Loucy (cell line): ENCODE results near the gene MBNL2.

Experiments
- EZH2phosphoT487 ChIP-seq: fragments of 200-600 bp; IDR thresholded peaks from 2 replicates; pipeline ENCODE4 v1.6.1; 2018; ENCODE audit warnings: antibody characterized with exemption, mild to moderate bottlenecking, moderate library complexity, borderline replicate concordance
- TF ChIP-seq, protein P1 (sequence below): fragments of 200-600 bp; sonication (generic); conservative IDR thresholded peaks from 2 replicates; pipeline ENCODE4 v1.5.1; 2014; ENCODE audit warnings: mild to moderate bottlenecking, antibody characterized with exemption, low read length

DNA sequence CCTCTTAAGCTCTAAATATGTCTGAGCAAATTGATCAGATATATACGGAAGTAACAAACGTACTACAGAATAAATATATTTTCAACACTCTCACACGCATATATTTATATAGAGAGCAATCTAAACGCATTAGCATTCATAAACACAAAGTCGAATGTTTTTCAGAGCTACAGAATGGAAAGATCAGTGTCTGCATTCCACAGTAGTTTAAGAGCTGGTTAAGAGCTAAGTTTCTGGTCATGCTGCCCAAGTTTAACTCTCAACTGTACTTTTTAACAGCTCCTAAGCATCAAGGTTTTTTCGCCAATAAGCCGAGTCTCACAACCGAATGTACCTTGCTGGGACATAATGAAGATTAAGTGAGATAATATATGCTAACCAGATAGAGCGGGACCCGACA is 175.1 kb downstream of the MBNL2 start:
- TF ChIP-seq, protein P1, sequence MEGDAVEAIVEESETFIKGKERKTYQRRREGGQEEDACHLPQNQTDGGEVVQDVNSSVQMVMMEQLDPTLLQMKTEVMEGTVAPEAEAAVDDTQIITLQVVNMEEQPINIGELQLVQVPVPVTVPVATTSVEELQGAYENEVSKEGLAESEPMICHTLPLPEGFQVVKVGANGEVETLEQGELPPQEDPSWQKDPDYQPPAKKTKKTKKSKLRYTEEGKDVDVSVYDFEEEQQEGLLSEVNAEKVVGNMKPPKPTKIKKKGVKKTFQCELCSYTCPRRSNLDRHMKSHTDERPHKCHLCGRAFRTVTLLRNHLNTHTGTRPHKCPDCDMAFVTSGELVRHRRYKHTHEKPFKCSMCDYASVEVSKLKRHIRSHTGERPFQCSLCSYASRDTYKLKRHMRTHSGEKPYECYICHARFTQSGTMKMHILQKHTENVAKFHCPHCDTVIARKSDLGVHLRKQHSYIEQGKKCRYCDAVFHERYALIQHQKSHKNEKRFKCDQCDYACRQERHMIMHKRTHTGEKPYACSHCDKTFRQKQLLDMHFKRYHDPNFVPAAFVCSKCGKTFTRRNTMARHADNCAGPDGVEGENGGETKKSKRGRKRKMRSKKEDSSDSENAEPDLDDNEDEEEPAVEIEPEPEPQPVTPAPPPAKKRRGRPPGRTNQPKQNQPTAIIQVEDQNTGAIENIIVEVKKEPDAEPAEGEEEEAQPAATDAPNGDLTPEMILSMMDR: no peak
- TF ChIP-seq EZH2phosphoT487: no peak
